Ascending aorta (tissue), 2 donors: ENCODE measurements around the gene NTSR1. TPM values are rescaled to one million over a fixed set of nuclear protein-coding genes. Genes with fewer than 3 reads are reported as not detected.

Source experiments
- DNase-seq, 2 donors: peaks; one replicate each; pipeline ENCODE4 v3.0.0-alpha.2; 2019; ENCODE audit warnings: low spot score in 2 of 2
- H3K27ac ChIP-seq, 2 donors: fragments of 200-600 bp; sonication (generic); one replicate each; pipeline ENCODE4 v1.5.1; 2016 to 2017; ENCODE audit warnings: mild to moderate bottlenecking in 1 of 2
- H3K27me3 ChIP-seq: fragments of 200-600 bp; sonication (generic); one replicate; pipeline ENCODE4 v1.5.1; 2017
- H3K36me3 ChIP-seq, 2 donors: fragments of 200-600 bp; sonication (generic); one replicate each; pipeline ENCODE4 v1.5.1; 2016
- H3K4me1 ChIP-seq, 2 donors: fragments of 200-600 bp; sonication (generic); one replicate each; pipeline ENCODE4 v1.5.1; 2016 to 2017; ENCODE audit warnings: mild to moderate bottlenecking in 1 of 2
- H3K4me3 ChIP-seq, 2 donors: fragments of 200-600 bp; sonication (generic); one replicate each; pipeline ENCODE4 v1.5.1; 2016 to 2017; ENCODE audit warnings: mild to moderate bottlenecking in 1 of 2
- H3K9me3 ChIP-seq, 2 donors: fragments of 200-600 bp; sonication (generic); one replicate each; pipeline ENCODE4 v1.5.1; 2016
- CTCF ChIP-seq, 3 experiments: fragments of 200-600 bp in 2 of 3; fragments of 450-650 bp in 1 of 3; sonication (generic) in 2 of 3; IDR thresholded peaks; one replicate each; pipeline ENCODE4 v1.5.1; 2016 to 2019; ENCODE audit warnings: antibody characterized with exemption in 3 of 3, mild to moderate bottlenecking in 1 of 3, moderate library complexity in 1 of 3
- intact Hi-C: fragments of 100-400 bp; cut with DNase I; formaldehyde crosslinking; loops from one replicate; pipeline ENCODE4 v1.15.1; 2023
- total RNA-seq: library from RNA; depleted of rRNA; stranded (reverse); fragments of >200 nt; gene quantifications from one replicate; pipeline ENCODE4 v1.1.0, GENCODE V29; 2016

Gene NTSR1
- total RNA-seq, 1 donor from 2014 or later = not detected

- TF ChIP-seq CTCF (IDR thresholded peaks at IDR 0.05) = no peak
- DNase-seq = no peak
- H3K4me3 ChIP-seq = no peak overlapping the region
- peaks cover 28% of the 10 kb centered on the region for H3K27me3 ChIP-seq
- intact Hi-C loops = no loop called here
- no peak overlapping the region for H3K27ac ChIP-seq
- peaks cover 0 to 2% of the 10 kb centered on the region in 2 donors for H3K4me1 ChIP-seq
- H3K36me3 ChIP-seq = no peaks in the 10 kb centered on the region
- H3K9me3 ChIP-seq = no peaks in the 10 kb centered on the region
Observed at GRCh38 chr20:62705627-62706026, 3.0 kb upstream of the NTSR1 start.

DNA sequence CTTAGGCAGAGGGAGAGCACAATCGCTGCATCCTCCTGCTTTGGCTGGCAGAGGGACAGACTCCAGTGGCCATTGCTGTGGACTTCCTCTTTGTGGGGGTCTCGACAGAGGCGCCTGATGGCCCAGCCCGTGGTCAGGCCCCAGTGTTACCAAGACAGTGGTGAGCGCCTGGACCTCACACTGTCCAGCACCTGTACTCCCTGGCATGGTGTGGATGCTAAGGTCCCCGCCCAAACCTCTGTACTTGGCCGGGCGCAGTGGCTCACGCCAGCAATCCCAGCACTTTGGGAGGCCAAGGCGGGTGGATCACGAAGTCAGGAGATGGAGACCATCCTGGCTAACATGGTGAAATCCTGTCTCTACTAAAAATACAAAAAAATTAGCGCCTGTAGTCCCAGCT lies 2.3 kb upstream of the NTSR1 start:
- DNase-seq = no peak
- H3K9me3 ChIP-seq = no peaks in the 10 kb centered on the region
- H3K4me3 ChIP-seq = no peak overlapping the region
- H3K36me3 ChIP-seq = no peaks in the 10 kb centered on the region
- H3K4me1 ChIP-seq = peaks cover 0 to 2% of the 10 kb centered on the region in 2 donors
- intact Hi-C loops = no loop called here
- no peak overlapping the region for H3K27ac ChIP-seq
- peaks cover 28% of the 10 kb centered on the region for H3K27me3 ChIP-seq
- TF ChIP-seq CTCF (IDR thresholded peaks at IDR 0.05) = no peak

DNA sequence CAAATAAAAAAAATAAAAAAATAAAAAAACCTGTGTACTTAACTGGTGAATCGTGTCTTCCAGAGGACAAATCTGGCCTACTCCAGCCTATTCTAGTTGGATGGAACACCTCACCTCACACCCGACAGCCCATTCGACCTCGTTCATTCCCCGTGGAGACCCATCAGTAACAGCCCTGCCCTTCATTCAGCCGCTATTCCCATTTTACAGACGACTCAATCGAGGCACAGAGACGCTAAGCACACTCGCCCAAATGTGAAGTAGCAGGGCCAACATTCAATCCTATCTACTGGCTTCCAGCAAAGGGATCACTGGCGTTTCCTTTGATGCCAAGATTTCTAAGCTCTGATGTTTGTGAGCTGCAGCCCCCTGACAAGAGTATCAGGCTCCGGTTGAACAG lies 1.8 kb upstream of the NTSR1 start:
- Histone ChIP-seq H3K9me3 (no peaks in the 10 kb centered on the region), H3K4me3 (no peak overlapping the region), H3K27me3 (peaks cover 28% of the 10 kb centered on the region), H3K36me3 (no peaks in the 10 kb centered on the region), H3K4me1 (peaks cover 0 to 2% of the 10 kb centered on the region in 2 donors), H3K27ac (no peak overlapping the region)
- no peak for DNase-seq
- no peak for TF ChIP-seq CTCF (IDR thresholded peaks at IDR 0.05)
- intact Hi-C loops = no loop called here

GRCh38 chr20:62707276-62707920 lies 1.2 kb upstream of the NTSR1 start:
- H3K27me3 ChIP-seq = peaks cover 28% of the 10 kb centered on the region
- no peak for DNase-seq
- intact Hi-C loops = no loop called here
- no peak overlapping the region for H3K4me3 ChIP-seq
- no peak overlapping the region for H3K27ac ChIP-seq
- no peaks in the 10 kb centered on the region for H3K36me3 ChIP-seq
- no peaks in the 10 kb centered on the region for H3K9me3 ChIP-seq
- H3K4me1 ChIP-seq = peaks cover 0 to 2% of the 10 kb centered on the region in 2 donors
- TF ChIP-seq CTCF (IDR thresholded peaks at IDR 0.05) = no peak

DNA sequence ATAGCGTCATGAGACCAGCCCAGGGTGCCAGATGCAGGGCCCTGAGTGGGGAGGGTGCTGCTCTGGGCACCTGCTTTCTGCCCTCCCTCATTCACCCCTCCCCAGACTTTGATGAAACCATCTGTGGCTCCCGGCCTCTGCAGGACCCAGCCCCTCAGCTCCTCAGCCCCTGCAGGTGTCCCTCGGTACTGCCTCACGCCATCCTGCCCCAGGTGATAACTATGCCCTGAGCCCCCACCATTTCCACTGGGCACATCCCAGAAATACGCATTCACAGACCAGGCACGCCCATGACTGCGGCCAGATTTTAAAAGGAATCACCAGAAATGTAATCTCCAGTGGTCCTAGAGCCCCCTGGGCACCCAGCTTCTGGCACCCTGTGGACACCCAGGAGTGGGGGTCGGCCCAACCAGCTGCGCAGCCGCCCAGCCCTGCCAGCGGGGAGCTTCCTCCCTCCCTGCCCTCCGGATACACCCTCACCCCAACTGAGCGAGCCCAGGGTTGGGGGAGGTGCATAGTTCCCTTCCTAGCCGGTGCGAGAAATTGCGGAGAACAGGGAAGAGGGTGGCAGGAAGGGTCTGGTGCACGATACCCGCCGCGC lies 615 bp upstream of the NTSR1 start:
- Histone ChIP-seq H3K27me3 (peaks cover 28% of the 10 kb centered on the region), H3K9me3 (no peaks in the 10 kb centered on the region), H3K36me3 (no peaks in the 10 kb centered on the region), H3K4me1 (peaks cover 0 to 2% of the 10 kb centered on the region in 2 donors), H3K4me3 (no peak overlapping the region), H3K27ac (no peak overlapping the region)
- intact Hi-C loops = no loop called here
- TF ChIP-seq CTCF (IDR thresholded peaks at IDR 0.05) = no peak
- no peak for DNase-seq
